ENCODE results near the gene TBX10.
"Not testable (repeated sequence)": the region's sequence is repeated elsewhere in the genome, so short reads cannot be mapped to it uniquely, and the experiment has no call there.

The TBX10 gene

DNA sequence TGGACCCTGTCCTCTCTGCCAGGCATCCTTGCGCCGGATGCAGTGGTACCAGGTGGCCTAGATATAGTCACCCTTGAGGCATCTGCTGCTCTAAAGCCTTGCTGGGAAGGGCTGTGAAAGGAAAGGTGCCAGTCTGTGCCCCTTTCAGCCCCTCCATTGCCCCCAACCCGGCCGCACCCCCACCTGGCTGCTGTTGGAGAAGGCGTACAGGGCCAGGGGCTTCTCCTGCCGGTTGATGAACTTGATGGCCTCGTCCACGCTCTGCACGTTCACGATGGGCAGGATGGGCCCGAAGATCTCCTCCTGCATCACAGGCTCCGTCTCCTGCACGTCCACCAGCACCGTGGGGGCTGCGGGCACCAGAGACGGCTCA lies 24.6 kb upstream of the TBX10 start:
- DNase-seq = no peak

DNA sequence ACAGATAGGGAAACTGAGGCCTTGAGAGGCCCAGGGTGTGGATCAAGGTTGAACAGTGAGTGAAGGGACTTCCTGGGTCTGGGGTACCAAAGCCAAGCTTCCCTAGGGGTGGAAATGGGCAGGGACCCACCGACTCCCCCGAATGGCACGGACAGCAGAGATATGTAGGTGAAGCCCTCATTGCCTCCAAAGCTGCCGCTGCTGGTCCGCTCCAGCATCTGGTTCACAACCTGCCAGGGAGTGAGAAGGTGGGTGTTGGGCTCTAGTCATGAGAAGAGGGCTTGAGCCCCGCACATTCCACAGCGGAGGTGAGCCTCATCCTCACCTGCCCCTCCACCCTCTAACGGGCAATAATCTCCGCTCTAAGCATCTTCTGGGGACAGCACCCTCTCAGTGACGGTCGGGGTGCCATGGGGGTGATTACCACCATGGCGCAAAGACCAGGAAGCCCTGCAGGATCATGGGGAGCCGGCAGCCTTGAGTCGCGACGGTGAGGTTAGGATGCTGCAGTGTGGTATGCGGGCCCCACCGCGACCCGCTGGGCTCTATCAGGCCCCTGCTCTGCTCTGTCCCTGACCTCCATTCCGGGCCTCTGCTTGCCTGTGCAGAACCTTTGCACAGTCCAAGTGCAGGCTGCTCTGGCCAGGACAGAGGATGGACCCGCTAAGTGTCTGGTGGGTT lies 24.1 kb upstream of the TBX10 start:
- DNase-seq = no peak

DNA sequence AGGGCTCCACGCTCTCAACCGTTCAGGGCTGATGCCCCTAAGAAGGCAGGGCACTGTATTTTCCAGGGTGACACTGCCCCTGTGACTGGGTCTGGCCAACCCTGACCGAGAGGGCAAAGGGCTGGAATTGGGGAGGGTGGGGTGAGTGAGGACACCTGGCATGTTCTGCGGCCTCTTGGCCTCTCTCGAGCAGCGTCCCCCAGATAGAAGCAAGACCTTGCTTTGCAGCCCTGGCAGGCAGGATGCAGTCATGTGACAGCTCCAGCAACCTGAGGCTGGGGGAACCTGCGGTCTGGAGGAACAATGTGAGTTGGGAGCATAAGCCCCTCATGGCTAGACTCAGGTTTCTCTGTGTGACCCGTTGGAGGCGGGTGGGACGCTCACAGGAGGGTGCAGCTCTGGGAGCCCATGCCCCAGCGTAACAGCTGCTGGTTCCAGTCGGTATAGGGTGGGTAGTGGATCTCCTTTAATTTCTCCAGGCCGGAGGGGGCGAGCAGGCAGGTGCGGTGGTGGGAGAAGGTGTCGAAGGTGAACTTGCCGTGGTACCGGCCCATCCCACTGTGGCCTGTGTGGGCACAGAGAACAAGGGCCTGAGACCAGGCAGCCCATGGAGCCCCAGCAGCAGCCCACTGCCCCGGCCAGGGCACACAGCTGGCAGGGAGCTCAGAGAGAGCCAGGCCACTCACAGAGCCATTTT lies 23.4 kb upstream of the TBX10 start:
- no peak for DNase-seq

DNA sequence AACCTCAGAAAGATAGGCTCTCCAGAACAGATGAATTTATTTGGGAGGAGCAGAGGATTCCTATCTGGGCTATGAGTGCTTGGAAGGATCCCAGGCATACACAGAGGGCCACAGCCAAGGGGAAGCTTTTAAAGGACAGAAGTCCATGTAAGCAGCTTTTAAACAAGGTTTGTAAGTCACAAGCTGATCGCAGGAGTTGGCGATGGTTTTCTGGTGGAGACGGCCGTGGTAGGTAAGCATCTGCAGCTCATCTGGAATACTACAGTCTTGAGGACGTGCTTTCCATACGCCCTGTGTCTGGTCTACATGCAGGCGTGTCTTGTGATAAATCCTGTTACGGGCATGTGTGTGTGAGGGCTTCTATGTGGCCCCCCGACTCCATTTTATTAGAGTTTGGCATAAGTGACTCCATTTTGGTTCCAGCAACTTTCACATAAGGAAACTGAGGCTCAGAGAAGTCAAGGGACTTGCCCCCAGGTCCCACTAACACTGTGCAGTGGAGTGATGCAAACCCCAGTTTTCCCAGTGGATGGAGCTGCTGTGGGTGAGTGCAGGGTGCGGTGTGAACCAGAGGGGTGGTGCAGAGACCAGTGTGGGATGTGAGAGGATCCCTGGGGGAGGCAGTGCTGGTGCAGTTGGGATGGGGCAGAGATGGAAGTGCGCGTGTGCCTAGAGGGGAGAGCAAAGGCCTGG lies 22.7 kb upstream of the TBX10 start:
- no peak for DNase-seq

DNA sequence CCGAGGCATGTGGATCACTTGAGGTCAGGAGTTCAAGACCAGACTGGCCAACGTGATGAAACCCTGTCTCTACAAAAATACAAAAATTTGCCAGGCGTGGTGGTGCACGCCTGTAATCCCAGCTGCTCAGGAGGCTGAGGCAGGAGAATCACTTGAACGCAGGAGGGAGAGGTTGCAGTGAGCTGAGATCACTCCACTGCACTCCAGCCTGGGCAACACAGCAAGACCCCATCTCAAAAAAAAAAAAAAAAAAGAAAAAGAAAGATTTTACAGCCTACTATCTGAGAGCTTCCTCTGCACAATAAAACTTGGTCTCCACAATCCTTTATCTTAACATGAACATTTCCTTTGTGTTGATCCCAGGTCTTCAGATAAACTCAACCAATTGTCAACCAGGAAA lies 21.2 kb upstream of the TBX10 start:
- not testable (repeated sequence) for DNase-seq

DNA sequence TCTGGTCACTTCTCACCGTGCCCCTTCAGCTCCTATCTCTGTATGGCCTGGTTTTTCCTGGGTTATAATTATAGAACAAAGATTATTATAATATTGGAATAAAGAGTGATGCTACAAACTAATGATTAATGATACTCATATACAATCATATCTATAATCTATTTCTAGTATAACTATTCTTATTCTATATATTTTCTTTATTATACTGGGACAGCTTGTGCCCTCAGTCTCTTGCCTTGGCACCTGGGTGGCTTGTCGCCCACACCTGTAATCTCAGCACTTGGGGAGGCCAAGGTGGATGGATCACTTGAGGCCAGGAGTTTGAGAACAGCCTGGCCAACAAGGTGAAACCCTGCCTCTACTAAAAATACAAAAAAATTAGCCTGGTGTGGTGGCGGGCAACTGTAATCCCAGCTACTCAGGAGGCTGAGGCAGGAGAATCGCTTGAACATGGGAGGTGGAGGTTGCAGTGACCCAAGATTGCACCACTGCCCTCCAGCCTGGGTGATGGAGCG lies 20.1 kb upstream of the TBX10 start:
- not testable (repeated sequence) for DNase-seq

DNA sequence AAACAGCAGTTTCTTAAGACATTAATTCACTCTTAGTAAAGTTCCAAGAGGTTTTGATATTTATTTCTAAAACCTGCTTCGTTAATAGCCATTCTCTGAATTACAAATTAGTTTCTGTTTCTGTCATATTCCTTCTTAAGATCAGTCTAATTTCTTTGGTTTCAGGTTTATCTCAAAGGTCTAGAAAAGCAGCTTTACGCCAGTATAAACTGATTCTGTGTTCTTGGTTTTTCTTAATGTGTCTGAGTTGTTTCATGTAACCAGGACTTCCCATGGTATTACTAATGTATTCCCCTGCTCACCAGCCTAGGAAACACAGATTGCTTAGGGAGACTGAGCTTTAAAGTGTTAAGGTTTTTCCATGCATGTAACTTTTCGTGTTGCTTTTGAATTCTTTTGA lies 17.7 kb upstream of the TBX10 start:
- no peak for DNase-seq

DNA sequence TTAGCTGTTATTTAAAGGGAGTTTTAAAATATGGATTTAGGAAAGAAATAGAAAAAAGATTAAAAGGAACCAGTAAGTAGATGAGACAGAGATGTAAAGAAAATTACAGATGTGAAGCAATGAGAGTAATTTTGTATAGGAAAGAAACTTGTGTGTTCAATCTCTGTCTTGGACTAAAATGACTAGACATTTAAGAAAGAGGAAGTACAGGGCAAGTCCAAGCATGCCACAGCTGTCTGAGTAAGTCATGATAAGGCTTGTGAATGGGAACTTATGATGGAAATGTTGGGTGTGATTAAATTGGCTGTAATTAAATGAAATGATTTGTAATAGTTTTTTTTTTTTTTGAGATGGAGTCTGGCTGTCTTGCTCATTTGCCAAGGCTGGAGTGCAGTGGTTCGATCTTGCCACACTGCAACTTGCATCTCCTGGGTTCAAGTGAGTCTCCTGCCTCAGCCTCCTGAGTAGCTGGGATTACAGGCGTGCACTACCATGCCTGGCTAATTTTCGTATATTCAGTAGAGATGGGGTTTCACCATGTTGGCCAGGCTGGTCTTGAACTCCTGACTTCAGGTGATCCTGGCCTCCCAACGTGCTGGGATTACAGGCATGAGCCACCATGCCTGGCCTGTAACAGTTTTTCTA lies 16.8 kb upstream of the TBX10 start:
- no peak for DNase-seq

DNA sequence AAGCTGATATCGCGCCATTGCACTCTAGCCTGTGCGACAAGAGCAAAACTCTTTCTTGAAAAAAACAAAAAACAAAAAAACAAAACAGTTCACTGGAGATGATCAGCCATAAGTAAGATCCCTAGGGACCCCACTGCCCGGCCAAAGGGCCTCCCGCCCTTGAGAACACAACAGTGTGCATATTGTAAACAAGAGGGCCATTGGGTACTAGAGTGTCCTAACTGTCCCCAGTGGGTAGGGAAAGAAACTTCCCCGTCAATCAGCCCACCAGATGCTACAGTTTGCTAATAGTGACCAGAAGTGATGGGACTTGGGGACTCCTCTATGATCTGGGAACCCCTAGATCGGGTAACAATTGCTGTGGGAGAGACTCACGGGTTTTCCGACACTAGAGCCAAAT lies 14.7 kb upstream of the TBX10 start:
- no peak for DNase-seq

DNA sequence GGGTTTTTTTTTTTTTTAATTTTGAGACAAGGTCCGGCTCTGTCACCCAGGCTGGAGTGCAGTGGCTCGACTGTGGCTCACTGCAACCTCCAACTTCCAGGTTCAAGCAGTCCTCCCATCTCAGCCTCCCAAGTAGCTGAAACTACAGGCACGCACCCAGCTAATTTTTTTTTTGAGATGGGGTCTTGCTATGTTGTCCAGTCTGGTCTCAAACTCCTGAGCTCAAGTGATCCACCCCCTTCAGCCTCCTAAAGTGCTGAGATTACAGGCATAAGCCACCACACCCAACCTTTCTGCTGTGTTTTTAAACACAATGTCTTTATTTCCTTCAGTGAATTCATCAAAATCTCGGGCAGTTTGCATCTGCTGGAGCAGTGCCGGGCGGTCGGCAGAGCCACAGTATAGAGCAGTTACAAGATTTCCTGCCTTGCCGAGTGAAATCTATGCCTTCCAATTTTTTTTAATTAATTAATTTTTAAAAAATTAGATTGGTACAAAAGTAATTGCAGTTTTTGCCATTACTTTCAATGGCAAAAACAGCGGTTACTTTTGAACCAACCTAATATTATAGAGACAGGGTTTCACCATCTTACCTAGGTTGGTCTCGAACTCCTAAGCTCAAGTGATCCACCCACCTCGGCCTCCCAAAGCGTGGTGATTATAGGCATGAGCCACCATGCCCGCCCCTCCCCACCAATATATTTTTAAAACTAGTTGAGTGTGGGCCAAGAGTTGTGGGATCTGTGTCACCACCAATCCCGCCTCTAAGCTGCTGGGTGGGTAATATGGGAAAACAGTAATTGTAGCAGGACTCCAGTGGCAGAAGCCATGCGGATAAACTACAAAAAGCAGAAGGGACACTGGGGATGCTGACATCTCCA lies 13.6 kb upstream of the TBX10 start:
- DNase-seq = no peak

DNA sequence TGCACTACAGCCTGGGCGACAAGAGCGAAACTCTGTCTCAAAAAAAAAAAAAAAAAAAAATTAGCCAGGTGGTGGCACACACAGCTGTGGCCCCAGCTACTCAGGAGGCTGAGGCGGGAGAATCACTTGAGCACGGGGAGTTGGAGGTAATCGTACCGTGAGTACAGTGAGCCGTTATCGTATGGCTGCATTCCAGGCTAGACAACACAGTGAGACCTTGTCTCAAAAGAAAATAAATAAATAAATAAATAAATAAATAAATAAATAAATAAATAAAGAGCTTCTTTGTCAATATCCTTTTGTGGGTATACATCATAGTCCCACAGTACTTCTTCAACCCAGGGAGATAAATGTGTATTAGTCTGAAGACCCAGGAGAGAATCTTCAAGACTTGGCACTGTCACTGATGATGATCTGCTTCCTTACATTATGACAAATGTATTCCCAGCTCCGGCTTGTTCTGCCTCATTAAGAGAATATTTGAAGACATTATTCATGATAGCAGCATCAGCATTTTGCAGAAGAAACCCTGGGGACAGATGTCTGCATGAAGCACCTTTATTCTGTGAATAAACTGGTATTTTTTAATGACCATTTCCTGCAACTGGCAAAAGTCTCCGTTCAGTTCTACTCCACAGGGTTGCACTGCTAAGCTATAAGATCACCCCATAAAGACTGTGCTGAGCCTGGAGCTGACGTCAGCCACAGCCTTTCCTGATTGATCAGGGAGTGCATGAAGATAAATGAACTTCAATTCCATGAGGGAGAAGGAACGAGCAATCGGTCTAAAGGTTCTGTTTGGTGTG lies 12.6 kb upstream of the TBX10 start:
- DNase-seq = no peak

DNA sequence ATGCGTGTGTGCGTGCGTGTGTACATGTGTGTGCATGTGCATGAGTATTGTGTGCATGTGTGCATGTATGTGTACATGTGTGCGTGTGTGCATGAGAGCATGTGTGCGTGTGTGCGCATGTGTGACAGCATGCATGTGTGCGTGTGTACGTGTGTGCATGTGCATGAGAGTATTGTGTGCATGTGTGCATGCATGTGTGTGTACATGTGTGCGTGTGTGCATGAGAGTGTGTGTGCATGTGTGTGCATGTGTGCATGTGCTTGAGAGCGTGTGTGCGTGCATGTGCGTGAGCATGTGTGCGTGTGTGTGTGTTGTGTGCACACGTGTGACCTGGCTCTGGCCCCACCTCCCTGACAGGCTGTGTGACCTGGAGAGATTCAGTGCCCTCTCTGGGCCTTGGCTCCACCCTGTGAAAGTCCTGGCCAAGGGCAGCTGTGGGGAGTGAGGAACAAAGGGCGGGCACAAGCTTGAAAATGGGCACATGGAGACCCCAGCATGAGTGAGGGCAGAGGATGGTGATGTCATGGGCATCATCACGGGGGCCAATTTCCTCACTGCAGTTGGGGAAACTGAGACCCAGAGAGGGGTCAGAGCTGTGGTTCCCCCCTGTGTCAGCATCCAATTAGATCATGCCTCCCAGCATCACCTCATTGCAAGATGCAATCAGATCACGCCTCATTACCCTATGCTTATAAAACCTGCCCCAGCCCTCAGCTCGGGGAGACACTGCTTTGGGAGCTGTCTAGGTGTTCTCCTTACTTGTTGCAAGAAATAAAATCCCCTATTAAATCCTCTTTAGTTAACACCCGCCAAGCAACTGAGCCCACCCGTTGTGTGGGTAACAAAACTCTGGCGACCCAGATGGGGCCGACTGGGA lies 10.3 kb upstream of the TBX10 start:
- no peak for DNase-seq

DNA sequence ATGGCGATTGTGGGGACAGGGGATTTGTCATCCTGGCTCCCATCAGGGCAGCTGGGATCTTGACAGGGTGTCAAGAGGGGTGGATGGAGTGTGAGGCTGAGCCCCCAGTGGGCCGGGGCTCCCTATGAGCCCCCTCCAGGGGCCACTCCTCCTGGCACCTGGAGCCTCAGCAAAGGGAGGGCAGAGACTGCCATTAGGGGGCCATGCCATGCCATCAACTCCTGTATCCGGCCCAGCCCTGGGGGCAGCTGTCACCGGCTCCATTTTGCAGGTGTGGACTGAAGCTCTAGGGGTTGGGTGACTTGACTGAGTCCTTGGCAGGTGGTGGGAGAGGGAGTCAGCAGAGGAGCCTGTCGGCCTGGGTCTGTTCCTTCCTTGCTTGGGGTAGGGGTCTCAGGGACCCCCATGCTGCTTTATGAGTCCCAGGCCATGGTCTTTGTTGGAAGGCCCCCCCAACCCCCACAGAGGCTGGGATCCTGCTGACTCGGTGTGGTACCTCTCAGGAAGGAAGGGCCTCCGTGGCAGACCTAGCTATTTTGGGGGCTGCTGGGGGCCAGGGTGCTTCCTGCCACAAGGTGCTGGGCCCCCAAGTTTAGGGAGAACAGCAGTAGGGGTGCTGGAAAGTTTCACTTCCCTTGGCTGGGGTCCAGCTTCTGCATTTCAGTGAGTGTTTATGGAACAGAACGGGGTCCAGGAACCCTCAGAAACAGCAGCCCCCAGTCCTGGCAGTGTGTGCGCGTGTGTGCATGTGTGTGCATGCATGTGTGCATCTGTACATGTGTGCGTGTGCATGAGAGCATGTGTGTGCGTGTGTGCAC lies 9.4 kb upstream of the TBX10 start:
- no peak for DNase-seq

DNA sequence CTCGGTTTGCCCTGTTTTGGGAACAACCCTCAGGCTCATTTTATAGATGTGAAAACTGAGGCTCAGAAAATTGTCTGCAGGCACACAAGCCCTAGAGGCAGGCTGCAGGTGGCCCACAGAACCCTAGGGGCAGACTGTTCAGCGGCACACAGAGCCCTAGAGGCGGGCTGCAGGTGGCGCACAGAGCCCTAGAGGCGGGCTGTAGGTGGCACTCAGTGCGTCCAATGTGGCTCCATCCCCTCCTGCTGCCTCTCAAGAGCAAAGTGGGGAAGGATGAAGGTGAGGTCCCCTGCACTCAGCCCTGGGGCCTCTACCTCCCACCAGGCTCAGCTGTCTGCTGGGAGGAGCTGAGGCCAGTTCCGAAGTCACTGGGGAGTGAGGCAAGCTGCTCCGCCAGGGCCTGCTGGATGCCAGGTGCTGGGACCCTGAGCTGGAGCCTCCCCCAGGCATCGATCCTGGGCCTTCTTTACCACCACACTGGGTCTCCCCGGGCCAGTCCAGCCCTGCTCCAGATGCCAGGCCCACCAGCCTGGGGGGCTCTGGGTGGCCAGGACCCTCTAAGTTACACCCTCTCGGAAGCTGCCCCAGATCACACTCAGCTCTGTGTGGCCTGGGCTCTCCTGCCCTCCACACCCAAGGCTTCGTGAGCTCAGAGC lies 8.7 kb upstream of the TBX10 start:
- no peak for DNase-seq

DNA sequence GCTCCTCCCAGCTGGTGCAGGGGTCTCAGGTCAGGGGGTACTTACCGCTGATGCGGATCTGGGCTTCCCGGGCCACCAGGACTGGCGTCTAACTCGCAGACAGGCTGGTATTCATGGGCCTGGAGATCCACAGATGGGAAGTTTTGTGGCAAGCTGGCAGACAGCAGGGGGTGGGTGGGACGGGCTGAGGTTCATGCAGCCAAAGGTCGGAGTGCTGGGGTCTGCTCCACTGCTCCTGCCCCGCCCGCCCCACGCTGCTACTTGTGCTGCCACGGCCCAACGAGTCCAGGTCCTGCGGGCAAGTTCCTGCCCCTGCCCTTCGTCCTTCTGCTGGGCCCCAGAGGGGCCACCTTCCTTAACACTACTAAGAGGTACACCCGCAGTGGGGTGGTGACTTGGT lies 7.9 kb upstream of the TBX10 start:
- DNase-seq = no peak

DNA sequence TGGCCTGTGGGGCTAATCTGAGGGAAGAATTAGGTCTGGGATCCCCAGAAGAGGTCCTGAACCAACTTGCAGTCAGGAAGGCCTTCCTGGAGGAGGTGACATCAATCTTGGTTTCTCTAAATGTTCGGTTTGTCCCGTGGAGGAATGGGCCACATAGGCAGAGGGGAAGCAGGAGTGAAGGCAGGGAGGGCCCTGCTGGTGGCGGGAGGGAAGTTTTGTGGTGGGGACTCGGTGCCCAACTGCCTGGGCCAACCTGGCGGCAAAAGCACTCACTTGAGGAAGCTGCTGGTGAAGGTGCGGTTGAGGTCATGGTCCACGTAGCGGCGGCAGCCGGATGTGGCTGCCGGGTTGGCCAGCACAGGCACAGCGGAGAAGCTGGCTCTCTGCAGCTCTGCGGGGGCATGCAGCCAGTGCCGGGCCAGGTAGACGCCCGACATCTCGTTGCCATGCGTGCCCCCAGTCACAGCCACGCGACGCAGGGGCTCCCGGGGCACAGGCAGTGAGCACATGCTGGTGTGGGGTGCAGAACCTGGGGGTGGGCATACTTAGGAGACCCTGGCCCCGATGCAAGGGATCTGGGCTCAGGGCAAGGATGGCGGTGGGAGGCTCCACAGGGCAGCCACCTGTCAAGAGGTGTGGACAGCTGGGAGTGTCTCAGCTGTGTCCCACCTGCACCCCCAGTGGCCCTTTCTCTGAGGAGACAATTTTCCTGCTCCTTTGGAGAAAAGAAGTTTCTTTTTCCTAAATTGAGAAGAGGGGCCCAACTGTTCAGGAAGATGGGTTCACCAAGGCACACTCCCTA lies 7.2 kb upstream of the TBX10 start:
- peak; percentile 62 for DNase-seq

DNA sequence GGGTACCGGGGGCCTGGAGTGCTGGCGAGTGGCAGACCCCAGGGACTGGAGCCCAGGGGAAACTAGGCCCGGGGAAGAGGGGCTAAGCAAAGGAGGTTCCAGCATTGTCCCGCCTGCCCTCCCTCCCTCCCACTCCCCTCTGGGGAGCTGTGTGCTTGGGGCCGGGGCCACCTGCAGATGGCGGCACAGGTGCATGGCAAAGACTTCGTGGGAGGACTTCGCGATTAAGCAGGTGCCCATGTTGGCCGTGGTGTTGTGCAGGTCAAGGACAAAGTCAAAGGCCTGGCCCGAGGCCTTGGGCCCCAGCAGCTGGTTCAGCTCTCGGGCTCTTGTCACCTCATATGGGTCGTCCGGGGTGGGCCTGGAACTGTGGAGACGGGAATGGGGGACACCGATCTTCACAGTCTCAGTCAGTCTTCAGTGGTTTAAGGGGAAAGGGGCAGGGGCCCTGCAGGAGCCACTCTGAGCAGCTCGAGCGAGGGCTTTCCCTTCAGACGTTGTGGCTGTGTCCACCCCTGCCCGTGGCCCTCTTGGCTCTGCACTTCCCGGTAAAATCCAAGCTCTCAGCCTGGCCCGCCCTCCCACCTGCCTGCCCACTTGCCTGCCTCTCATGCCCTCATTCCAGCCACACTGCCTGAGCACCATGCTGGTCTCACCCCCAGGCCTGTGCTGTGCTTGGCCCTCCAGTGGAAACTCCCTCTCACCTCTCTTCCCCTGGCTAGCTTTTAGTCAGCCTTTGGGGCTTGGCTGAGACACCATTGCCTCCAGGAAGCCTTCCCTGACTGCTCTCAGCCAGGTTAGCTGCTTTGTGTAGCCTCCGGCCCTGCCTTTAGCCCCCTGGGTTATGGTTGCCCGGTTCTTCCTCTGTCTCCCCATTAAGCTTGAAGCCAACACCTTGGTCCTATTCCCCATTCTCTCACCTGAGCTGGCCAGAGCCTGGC lies 6.2 kb upstream of the TBX10 start:
- DNase-seq = no peak
